Keratinocyte (primary cell): Measurements from ENCODE around the gene FOXJ3. TPM values are rescaled to one million over a fixed set of nuclear protein-coding genes. Genes with fewer than 3 reads are reported as not detected.

Source experiments
- DNase-seq: peaks from one replicate; pipeline ENCODE4 v3.0.0-alpha.2; 2011; ENCODE audit warnings: low read depth, missing footprints, low spot score
- FAIRE-seq: peaks from 2 replicates; lab custom pipeline; 2011; peaks lifted over from hg19 to GRCh38; lab: Jason Lieb, UNC
- H2AFZ ChIP-seq: 2 replicates; pipeline ENCODE4 v1.6.0; 2012; ENCODE audit warnings: low read length, control low read depth, inconsistent platforms; ENCODE audit not compliant: control insufficient read depth
- H3K27ac ChIP-seq: 2 replicates; pipeline ENCODE4 v1.5.1; 2011; ENCODE audit warnings: low read length; ENCODE audit not compliant: control insufficient read depth, insufficient read depth
- H3K27me3 ChIP-seq: 3 replicates; pipeline ENCODE4 v1.6.0; 2011; ENCODE audit warnings: low read length; ENCODE audit not compliant: control insufficient read depth, insufficient read depth; ENCODE audit errors: extremely low read depth
- H3K36me3 ChIP-seq, 2 experiments: 2 replicates in 1 of 2; 3 replicates in 1 of 2; pipeline ENCODE4 v1.5.1; 2011; ENCODE audit warnings: low read length in 2 of 2, mild to moderate bottlenecking in 1 of 2; ENCODE audit not compliant: control insufficient read depth in 2 of 2, insufficient read depth in 2 of 2; ENCODE audit errors: extremely low read depth in 1 of 2
- H3K4me1 ChIP-seq: 3 replicates; pipeline ENCODE4 v1.5.1; 2011; ENCODE audit warnings: low read length; ENCODE audit not compliant: control insufficient read depth, insufficient read depth; ENCODE audit errors: extremely low read depth
- H3K4me2 ChIP-seq: 3 replicates; pipeline ENCODE4 v1.6.0; 2011; ENCODE audit warnings: low read depth, low read length; ENCODE audit not compliant: control insufficient read depth, insufficient read depth; ENCODE audit errors: extremely low read depth
- H3K4me3 ChIP-seq, 3 experiments: fragments of 200-600 bp in 1 of 3; sonication (generic) in 1 of 3; 2 replicates in 2 of 3; 3 replicates in 1 of 3; pipeline ENCODE4 v1.5.1; 2011 to 2016; ENCODE audit warnings: low read length in 3 of 3, mild to moderate bottlenecking in 3 of 3, control low read depth in 2 of 3, inconsistent platforms in 1 of 3, low read depth in 1 of 3, mixed read lengths in 1 of 3, mixed run types in 1 of 3, moderate library complexity in 1 of 3; ENCODE audit not compliant: control insufficient read depth in 2 of 3, insufficient read depth in 2 of 3; ENCODE audit errors: extremely low read depth in 1 of 3
- H3K79me2 ChIP-seq: 2 replicates; pipeline ENCODE4 v1.6.0; 2012; ENCODE audit warnings: low read length; ENCODE audit not compliant: control insufficient read depth, insufficient read depth
- H3K9ac ChIP-seq: 3 replicates; pipeline ENCODE4 v1.6.0; 2011; ENCODE audit warnings: low read length; ENCODE audit not compliant: control insufficient read depth, insufficient read depth; ENCODE audit errors: extremely low read depth
- H3K9me1 ChIP-seq: 3 replicates; pipeline ENCODE4 v1.6.0; 2011; ENCODE audit warnings: low read length; ENCODE audit not compliant: control insufficient read depth, insufficient read depth; ENCODE audit errors: extremely low read depth
- H3K9me3 ChIP-seq: 2 replicates; pipeline ENCODE4 v1.5.1; 2012; ENCODE audit warnings: low read depth, low read length; ENCODE audit not compliant: control insufficient read depth
- H4K20me1 ChIP-seq: 3 replicates; pipeline ENCODE4 v1.6.0; 2011; ENCODE audit warnings: low read length; ENCODE audit not compliant: control insufficient read depth, insufficient read depth; ENCODE audit errors: extremely low read depth
- EZH2 ChIP-seq: IDR thresholded peaks from one replicate; pipeline ENCODE4 v1.6.1; 2012; ENCODE audit warnings: inconsistent platforms, mild to moderate bottlenecking, low read length, moderate library complexity
- dilution Hi-C: fragments of 300-500 bp; cut with MboI; formaldehyde crosslinking; loops from one replicate; pipeline ENCODE4 v1.7.0; 2020; ENCODE audit warnings: low sequenced_read_pairs; ENCODE audit not compliant: extremely low pct_ligation_motif_present
- polyA plus RNA-seq, 5 experiments: library from polyadenylated mRNA; depleted of rRNA in 3 of 5; stranded (reverse) in 3 of 5; stranded (forward) in 1 of 5; unstranded in 1 of 5; fragments of >200 nt; gene quantifications; 1 replicate in 1 of 5; 2 replicates in 3 of 5; 3 replicates in 1 of 5; pipeline versions ENCODE4 v1.2.1 to v1.2.3, GENCODE V29; 2011 to 2012; ENCODE audit warnings: missing spikeins in 2 of 5, low read depth in 1 of 5, low replicate concordance in 1 of 5
- TF ChIP-seq, protein P1 (sequence below), 3 experiments: IDR thresholded peaks in 1 of 3; conservative IDR thresholded peaks in 1 of 3; optimal IDR thresholded peaks in 1 of 3; 2 replicates in 2 of 3; 3 replicates in 1 of 3; pipeline versions ENCODE3 to v1.5.1; 2011; ENCODE audit warnings: low read length in 3 of 3, mild to moderate bottlenecking in 3 of 3, moderate library complexity in 2 of 3, control low read depth in 1 of 3, inconsistent platforms in 1 of 3; ENCODE audit not compliant: insufficient read depth in 2 of 3; ENCODE audit errors: extremely low read depth in 1 of 3

FOXJ3 gene
- polyA plus RNA-seq, 1 donor (not counting 4 experiments of a cell fraction or from before 2014, with no cell fraction given), result 40.2 TPM

DNA sequence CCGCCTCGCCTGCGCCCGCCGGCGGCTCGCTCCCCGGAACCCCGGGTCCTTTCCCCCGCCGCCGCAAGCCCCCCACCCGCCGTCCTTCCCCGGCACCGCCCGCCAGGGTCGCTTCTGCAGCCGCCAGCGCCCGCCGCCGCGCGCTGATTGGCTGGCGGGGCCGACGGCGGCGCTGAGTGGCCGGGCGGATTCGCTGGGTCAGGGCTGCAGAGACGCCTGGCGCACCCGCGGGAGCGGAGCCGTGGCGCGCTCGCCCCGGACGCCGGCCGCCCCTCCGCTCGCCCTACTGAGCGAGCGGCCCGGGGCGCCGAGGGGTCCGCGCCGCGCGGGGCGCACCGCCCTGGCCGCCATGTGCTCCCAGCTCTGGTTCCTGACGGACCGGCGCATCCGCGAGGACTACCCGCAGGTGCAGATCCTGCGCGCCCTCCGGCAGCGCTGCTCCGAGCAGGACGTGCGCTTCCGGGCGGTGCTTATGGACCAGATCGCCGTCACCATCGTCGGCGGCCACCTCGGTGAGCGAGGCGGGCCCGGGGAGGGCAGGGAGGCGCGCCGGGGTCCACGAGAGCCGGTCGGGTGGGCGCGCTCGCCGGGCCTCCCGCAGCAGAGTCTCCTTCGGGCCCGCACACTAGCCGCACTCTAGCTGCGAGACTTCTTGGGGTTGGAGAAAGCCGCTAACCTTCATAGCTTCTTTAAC lies 45.7 kb upstream of the FOXJ3 start, which contains the start of gene RIMKLA:
Gene RIMKLA, plus strand, starts transcription at position 207 of the 694 bp plus-strand sequence. Its CDS starts 143 bp downstream, at position 350.
- DNase-seq (no peak), FAIRE-seq (no peak)
- H3K27me3 ChIP-seq, result peaks cover 23% of the 10 kb centered on the region

DNA sequence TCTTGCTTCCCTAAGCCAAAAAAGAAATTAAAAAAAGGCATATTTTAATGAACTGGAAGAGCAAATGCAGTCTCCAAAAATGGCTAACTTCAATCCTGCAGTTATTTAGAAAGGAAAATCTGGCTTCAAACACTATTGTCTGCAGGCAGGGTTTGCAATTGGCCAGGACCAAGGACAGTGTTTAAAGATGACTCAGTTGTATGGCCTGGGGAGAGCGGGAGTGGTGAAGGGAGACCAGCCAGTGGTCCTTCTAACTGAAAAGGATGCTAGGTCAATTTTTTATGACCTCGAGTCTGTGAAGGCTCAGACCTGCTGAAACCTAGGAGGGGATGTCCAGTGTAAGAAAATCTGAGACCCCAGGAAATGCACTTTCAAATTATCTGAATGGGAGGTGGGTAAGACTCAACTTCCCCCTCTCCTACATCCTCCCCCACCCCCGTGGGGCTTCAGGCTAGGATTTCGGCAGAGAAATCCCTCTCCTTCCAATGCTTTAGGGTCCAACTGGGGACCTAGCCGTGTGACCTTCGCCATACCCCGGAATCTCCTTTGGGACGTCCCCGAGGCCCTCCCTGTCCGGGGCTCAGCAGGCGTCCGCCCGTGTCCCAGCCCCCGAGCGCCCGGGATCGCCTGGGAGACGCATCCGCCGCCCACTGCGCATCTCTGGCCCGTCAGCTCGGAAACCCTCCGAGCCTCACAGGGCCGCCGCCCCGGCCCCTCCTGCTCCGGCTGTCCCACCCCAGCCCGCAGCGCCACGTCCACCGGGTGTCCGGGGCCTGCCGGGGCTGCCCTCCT lies 45.0 kb upstream of the FOXJ3 start:
- no peaks in the 10 kb centered on the region for H3K79me2 ChIP-seq
- no peak for FAIRE-seq
- dilution Hi-C loops, result no loop called here
- H3K27me3 ChIP-seq, result peaks cover 23% of the 10 kb centered on the region
- TF ChIP-seq, protein P1, sequence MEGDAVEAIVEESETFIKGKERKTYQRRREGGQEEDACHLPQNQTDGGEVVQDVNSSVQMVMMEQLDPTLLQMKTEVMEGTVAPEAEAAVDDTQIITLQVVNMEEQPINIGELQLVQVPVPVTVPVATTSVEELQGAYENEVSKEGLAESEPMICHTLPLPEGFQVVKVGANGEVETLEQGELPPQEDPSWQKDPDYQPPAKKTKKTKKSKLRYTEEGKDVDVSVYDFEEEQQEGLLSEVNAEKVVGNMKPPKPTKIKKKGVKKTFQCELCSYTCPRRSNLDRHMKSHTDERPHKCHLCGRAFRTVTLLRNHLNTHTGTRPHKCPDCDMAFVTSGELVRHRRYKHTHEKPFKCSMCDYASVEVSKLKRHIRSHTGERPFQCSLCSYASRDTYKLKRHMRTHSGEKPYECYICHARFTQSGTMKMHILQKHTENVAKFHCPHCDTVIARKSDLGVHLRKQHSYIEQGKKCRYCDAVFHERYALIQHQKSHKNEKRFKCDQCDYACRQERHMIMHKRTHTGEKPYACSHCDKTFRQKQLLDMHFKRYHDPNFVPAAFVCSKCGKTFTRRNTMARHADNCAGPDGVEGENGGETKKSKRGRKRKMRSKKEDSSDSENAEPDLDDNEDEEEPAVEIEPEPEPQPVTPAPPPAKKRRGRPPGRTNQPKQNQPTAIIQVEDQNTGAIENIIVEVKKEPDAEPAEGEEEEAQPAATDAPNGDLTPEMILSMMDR (optimal IDR thresholded peaks at IDR 0.05 in 1 of 3, IDR thresholded peaks at IDR 0.05 in 1 of 3, conservative IDR thresholded peaks at IDR 0.05 in 1 of 3; ENCODE audit: extremely low read depth in 1 of 3, insufficient read depth in 2 of 3, low read length in 3 of 3), result no peak
- TF ChIP-seq EZH2, result no peak
- no peak overlapping the region for H3K27ac ChIP-seq
- no peaks in the 10 kb centered on the region for H3K36me3 ChIP-seq
- no peaks in the 10 kb centered on the region for H3K9me1 ChIP-seq
- H3K4me2 ChIP-seq, result peak overlapping the region; percentile 50
- no peaks in the 10 kb centered on the region for H4K20me1 ChIP-seq
- H3K4me1 ChIP-seq, result peaks cover 2% of the 10 kb centered on the region
- DNase-seq, result no peak
- no peak overlapping the region for H3K9ac ChIP-seq
- peak overlapping the region in 2 of 3 experiments; percentile 13 to 22 for H3K4me3 ChIP-seq
- H3K9me3 ChIP-seq, result no peaks in the 10 kb centered on the region
- H2AFZ ChIP-seq, result no peak overlapping the region

More for the DNA sequence above, 45.7 kb upstream of the FOXJ3 start, which contains the start of gene RIMKLA:
- Histone ChIP-seq H4K20me1 (no peaks in the 10 kb centered on the region), H3K4me3 (peak within 1 kb of the TSS; percentile 9 to 26 (median 22)), H2AFZ (peak within 1 kb of the TSS; percentile 43), H3K79me2 (no peaks in the 10 kb centered on the region), H3K9ac (no peak within 1 kb of the TSS), H3K4me2 (peak within 1 kb of the TSS; percentile 58), H3K36me3 (no peaks in the 10 kb centered on the region), H3K27ac (no peak within 1 kb of the TSS), H3K9me1 (no peaks in the 10 kb centered on the region), H3K9me3 (no peaks in the 10 kb centered on the region), H3K4me1 (peaks cover 2% of the 10 kb centered on the region)
- dilution Hi-C loops, result no loop called here
- no peak for TF ChIP-seq EZH2
- TF ChIP-seq, protein P1 (optimal IDR thresholded peaks at IDR 0.05 in 1 of 3, IDR thresholded peaks at IDR 0.05 in 1 of 3, conservative IDR thresholded peaks at IDR 0.05 in 1 of 3; ENCODE audit: extremely low read depth in 1 of 3, insufficient read depth in 2 of 3, low read length in 3 of 3), result no peak
